HepG2 (cell line): ENCODE results near the gene ZNF648. TPM values are rescaled to one million over a fixed set of nuclear protein-coding genes. Genes with fewer than 3 reads are reported as not detected.

Source experiments
- ATAC-seq: fragments of 200-7000 bp; cut with Tn5 transposase; 3 replicates; pipeline ENCODE4 v1.9.1; 2020; ENCODE audit warnings: mild to moderate bottlenecking, moderate library complexity
- BruUV-seq: library from RNA; stranded (reverse); fragments of 400-500 nt; replicated peaks from 2 replicates; lab custom pipeline; 2021; lab: Mats Ljungman, UMichigan
- CTCF ChIA-PET: fragments of 300-600 bp; formaldehyde crosslinking; extraction: SDS; loops from one replicate; lab custom pipeline; 2021; ENCODE audit warnings: low total read pairs, inconsistent platforms, low intra/inter-chr PET ratio; lab: Yijun Ruan, JAX
- POLR2A ChIA-PET: fragments of 350-600 bp; sonication (Branson Sonifier 250); formaldehyde crosslinking; loops from one replicate; lab custom pipeline; 2020; ENCODE audit warnings: antibody characterized with exemption, inconsistent platforms; lab: Yijun Ruan, JAX
- DNase-seq: peaks from one replicate; pipeline ENCODE4 v3.0.0-alpha.2; 2015; ENCODE audit warnings: low spot score
- FAIRE-seq: peaks from 3 replicates; lab custom pipeline; 2011; peaks lifted over from hg19 to GRCh38; lab: Jason Lieb, UNC
- H2AFZ ChIP-seq: one replicate; pipeline ENCODE4 v1.6.1; 2011; ENCODE audit warnings: low read length, inconsistent platforms
- H3K27ac ChIP-seq: fragments of 300-600 bp; 3 replicates; pipeline ENCODE4 v1.8.0; 2011; ENCODE audit warnings: mixed run types, mild to moderate bottlenecking, mixed read lengths, low read length, inconsistent platforms; ENCODE audit not compliant: insufficient read depth; ENCODE audit errors: extremely low read length
- H3K27me3 ChIP-seq, 2 experiments: fragments of 200-600 bp in 1 of 2; 2 replicates in 1 of 2; 3 replicates in 1 of 2; pipeline versions ENCODE4 v1.6.0 to v1.8.0; 2011; ENCODE audit warnings: low read length in 2 of 2, mild to moderate bottlenecking in 2 of 2, moderate library complexity in 2 of 2, inconsistent platforms in 1 of 2; ENCODE audit not compliant: insufficient read depth in 2 of 2, control insufficient read depth in 1 of 2
- H3K36me3 ChIP-seq, 2 experiments: fragments of 200-600 bp in 1 of 2; replicated peaks in 1 of 2; 2 replicates in 1 of 2; 3 replicates in 1 of 2; pipeline versions ENCODE4 v1.5.1 to v1.8.0; 2011; ENCODE audit warnings: low read length in 2 of 2, inconsistent platforms in 1 of 2; ENCODE audit not compliant: insufficient read depth in 2 of 2, control insufficient read depth in 1 of 2
- H3K4me1 ChIP-seq: 2 replicates; pipeline ENCODE4 v1.5.1; 2012; ENCODE audit warnings: low read length, inconsistent platforms; ENCODE audit not compliant: insufficient read depth
- H3K4me2 ChIP-seq: 2 replicates; pipeline ENCODE4 v1.6.0; 2011; ENCODE audit warnings: low read depth, low read length, inconsistent platforms
- H3K4me3 ChIP-seq, 3 experiments: fragments of 200-600 bp in 1 of 3; sonication (generic), shearing (Covaris generic) in 1 of 3; replicated peaks in 1 of 3; 2 replicates each; pipeline ENCODE4 v1.5.1; 2011 to 2016; ENCODE audit warnings: low read length in 3 of 3, inconsistent platforms in 2 of 3, low read depth in 2 of 3, mild to moderate bottlenecking in 2 of 3, control low read depth in 1 of 3, mixed read lengths in 1 of 3; ENCODE audit not compliant: insufficient read depth in 1 of 3
- H3K79me2 ChIP-seq: one replicate; pipeline ENCODE4 v1.6.1; 2011; ENCODE audit warnings: low read length, inconsistent platforms; ENCODE audit not compliant: insufficient read depth
- H3K9ac ChIP-seq: 2 replicates; pipeline ENCODE4 v1.6.0; 2011; ENCODE audit warnings: mild to moderate bottlenecking, low read depth, low read length, inconsistent platforms; ENCODE audit not compliant: insufficient read depth
- H3K9me3 ChIP-seq: 2 replicates; pipeline ENCODE4 v1.5.1; 2012; ENCODE audit warnings: mild to moderate bottlenecking, low read length
- H4K20me1 ChIP-seq: 2 replicates; pipeline ENCODE4 v1.6.0; 2011; ENCODE audit warnings: inconsistent platforms, mild to moderate bottlenecking, low read length, moderate library complexity; ENCODE audit not compliant: insufficient read depth
- HNRNPLL ChIP-seq: fragments of 200-400 bp; formaldehyde crosslinking; IDR thresholded peaks from 2 replicates; pipeline ENCODE4 v1.6.1; 2017; ENCODE audit warnings: mild to moderate bottlenecking, low read depth, low read length; ENCODE audit not compliant: poor library complexity, severe bottlenecking
- KLF9 ChIP-seq: IDR thresholded peaks from 2 replicates; pipeline ENCODE4 v1.6.1; 2016; ENCODE audit warnings: low read depth
- RARG ChIP-seq: sonication (generic); formaldehyde crosslinking; IDR thresholded peaks from 2 replicates; pipeline ENCODE4 v1.4.0; 2020; ENCODE audit warnings: low read depth, mild to moderate bottlenecking, missing genetic modification reagents
- SMARCC2 ChIP-seq: fragments of 450-650 bp; IDR thresholded peaks from 2 replicates; pipeline ENCODE4 v1.6.1; 2017; ENCODE audit warnings: antibody characterized with exemption, mild to moderate bottlenecking
- ZNF18 ChIP-seq: sonication (generic); formaldehyde crosslinking; IDR thresholded peaks from 2 replicates; pipeline ENCODE4 v1.8.0; 2022; ENCODE audit warnings: mild to moderate bottlenecking, missing genetic modification reagents; ENCODE audit not compliant: insufficient replicate concordance
- ZNF205 ChIP-seq: IDR thresholded peaks from 2 replicates; pipeline ENCODE4 v1.6.1; 2018; ENCODE audit warnings: missing biosample characterization, missing genetic modification reagents
- ZNF83 ChIP-seq: sonication (generic); formaldehyde crosslinking; IDR thresholded peaks from 2 replicates; pipeline ENCODE4 v1.4.0; 2020; ENCODE audit warnings: missing genetic modification reagents, mild to moderate bottlenecking, borderline replicate concordance
- WGBS: methylation state at CpG from one replicate; pipeline ENCODE4 v1.1.6; 2017; ENCODE audit warnings: low lambda C conversion rate; 5-methylcytosine and 5-hydroxymethylcytosine counted together
- in situ Hi-C: cut with HindIII; loops from 2 replicates; pipeline ENCODE4 v1.10.0; 2017; ENCODE audit warnings: low pct_unique_long_range_greater_than_20kb; ENCODE audit not compliant: extremely low pct_ligation_motif_present
- intact Hi-C: fragments of 100-400 bp; cut with micrococcal nuclease; formaldehyde crosslinking; loops from one replicate; pipeline ENCODE4 v1.10.0; 2022; ENCODE audit not compliant: unreplicated experiment
- polyA plus RNA-seq, 8 experiments: library from polyadenylated mRNA; depleted of rRNA in 3 of 8; stranded (reverse) in 7 of 8; unstranded in 1 of 8; fragments of >200 nt; fragmentation: Illumina TruSeq in 4 of 8; extraction: Trizol in 4 of 8; gene quantifications; 2 replicates each; pipeline versions ENCODE4 v1.2.1 to v1.2.3, GENCODE V29; 2011 to 2016; ENCODE audit warnings: low read depth in 4 of 8, missing spikeins in 1 of 8, mixed read lengths in 1 of 8; ENCODE audit not compliant: insufficient read depth in 1 of 8
- total RNA-seq, 5 experiments: library from RNA; depleted of rRNA; stranded (reverse); fragments of >200 nt; fragmentation: Illumina TruSeq; extraction: Trizol; gene quantifications; 2 replicates each; pipeline ENCODE4 v1.2.3, GENCODE V29; 2016; ENCODE audit warnings: low read depth in 1 of 5
- TF ChIP-seq, protein P1 (sequence below): sonication (generic); formaldehyde crosslinking; IDR thresholded peaks from 2 replicates; pipeline ENCODE4 v1.5.0; 2020; ENCODE audit warnings: mild to moderate bottlenecking, missing genetic modification reagents
- TF ChIP-seq, protein P2 (sequence below): sonication (generic); formaldehyde crosslinking; IDR thresholded peaks from 2 replicates; pipeline ENCODE4 v1.5.0; 2020; ENCODE audit warnings: missing genetic modification reagents, mild to moderate bottlenecking, borderline replicate concordance

Gene ZNF648
- total and polyA plus RNA-seq, 2 of the 13 experiments (the other 11 are each of a cell fraction or from before 2014, with no cell fraction given), result 0.13 to 0.37 TPM

GRCh38 chr1:182087304-182087703 lies 25.8 kb upstream of the ZNF648 start:
- H3K27ac ChIP-seq, result no peak overlapping the region
- H3K9ac ChIP-seq, result no peak overlapping the region
- no peaks in the 10 kb centered on the region for H3K79me2 ChIP-seq
- no peaks in the 10 kb centered on the region for H4K20me1 ChIP-seq
- peaks cover 2 to 6% of the 10 kb centered on the region in 2 experiments; a peak in 2 of 5 replicates for H3K27me3 ChIP-seq
- in situ Hi-C loops (loop anchor here (25.0 kb wide), 1 partner anchor 700 kb away; the partner anchor contains the start of gene NPL), intact Hi-C loops (loop anchor here (10.0 kb wide), 1 partner anchor 217 kb away; no protein-coding TSS in a partner anchor)
- BruUV-seq, result no TSS peak
- no peak for ATAC-seq
- no peaks in the 10 kb centered on the region for H3K36me3 ChIP-seq
- DNase-seq, result no peak
- CTCF ChIA-PET, result no interaction called here
- H3K9me3 ChIP-seq, result no peaks in the 10 kb centered on the region
- no peak for FAIRE-seq
- 60% methylated on average over 2 of the region's 2 CpGs for WGBS
- no peak overlapping the region for H3K4me3 ChIP-seq
- peaks cover 26% of the 10 kb centered on the region for H3K4me1 ChIP-seq
- no peak for TF ChIP-seq ZNF83
- TF ChIP-seq, protein P1, sequence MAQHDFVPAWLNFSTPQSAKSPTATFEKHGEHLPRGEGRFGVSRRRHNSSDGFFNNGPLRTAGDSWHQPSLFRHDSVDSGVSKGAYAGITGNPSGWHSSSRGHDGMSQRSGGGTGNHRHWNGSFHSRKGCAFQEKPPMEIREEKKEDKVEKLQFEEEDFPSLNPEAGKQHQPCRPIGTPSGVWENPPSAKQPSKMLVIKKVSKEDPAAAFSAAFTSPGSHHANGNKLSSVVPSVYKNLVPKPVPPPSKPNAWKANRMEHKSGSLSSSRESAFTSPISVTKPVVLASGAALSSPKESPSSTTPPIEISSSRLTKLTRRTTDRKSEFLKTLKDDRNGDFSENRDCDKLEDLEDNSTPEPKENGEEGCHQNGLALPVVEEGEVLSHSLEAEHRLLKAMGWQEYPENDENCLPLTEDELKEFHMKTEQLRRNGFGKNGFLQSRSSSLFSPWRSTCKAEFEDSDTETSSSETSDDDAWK (CRISPR knock-in tag), result no peak
- no peak for TF ChIP-seq RARG (CRISPR knock-in tag)
- no peak for TF ChIP-seq ZNF205
- TF ChIP-seq, protein P2, sequence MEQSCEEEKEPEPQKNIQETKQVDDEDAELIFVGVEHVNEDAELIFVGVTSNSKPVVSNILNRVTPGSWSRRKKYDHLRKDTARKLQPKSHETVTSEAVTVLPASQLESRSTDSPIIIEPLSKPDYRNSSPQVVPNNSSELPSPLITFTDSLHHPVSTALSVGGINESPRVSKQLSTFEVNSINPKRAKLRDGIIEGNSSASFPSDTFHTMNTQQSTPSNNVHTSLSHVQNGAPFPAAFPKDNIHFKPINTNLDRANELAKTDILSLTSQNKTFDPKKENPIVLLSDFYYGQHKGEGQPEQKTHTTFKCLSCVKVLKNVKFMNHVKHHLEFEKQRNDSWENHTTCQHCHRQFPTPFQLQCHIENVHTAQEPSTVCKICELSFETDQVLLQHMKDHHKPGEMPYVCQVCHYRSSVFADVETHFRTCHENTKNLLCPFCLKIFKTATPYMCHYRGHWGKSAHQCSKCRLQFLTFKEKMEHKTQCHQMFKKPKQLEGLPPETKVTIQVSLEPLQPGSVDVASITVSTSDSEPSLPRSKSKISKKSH (CRISPR knock-in tag), result no peak
- no peak for TF ChIP-seq HNRNPLL
- no peak for TF ChIP-seq KLF9 (CRISPR knock-in tag)
- no peak for TF ChIP-seq SMARCC2
- no peak for TF ChIP-seq ZNF18
- H2AFZ ChIP-seq, result no peak overlapping the region
- no peak overlapping the region for H3K4me2 ChIP-seq
- POLR2A ChIA-PET, result no interaction called here
